ENCODE measurements around the gene KCP. TPM values are rescaled to one million over a fixed set of nuclear protein-coding genes. Genes with fewer than 3 reads are reported as not detected.

Gene KCP
- total and polyA plus RNA-seq, 3 experiments from 2014 or later = 0.84 to 1.1 TPM; not detected in 1

DNA sequence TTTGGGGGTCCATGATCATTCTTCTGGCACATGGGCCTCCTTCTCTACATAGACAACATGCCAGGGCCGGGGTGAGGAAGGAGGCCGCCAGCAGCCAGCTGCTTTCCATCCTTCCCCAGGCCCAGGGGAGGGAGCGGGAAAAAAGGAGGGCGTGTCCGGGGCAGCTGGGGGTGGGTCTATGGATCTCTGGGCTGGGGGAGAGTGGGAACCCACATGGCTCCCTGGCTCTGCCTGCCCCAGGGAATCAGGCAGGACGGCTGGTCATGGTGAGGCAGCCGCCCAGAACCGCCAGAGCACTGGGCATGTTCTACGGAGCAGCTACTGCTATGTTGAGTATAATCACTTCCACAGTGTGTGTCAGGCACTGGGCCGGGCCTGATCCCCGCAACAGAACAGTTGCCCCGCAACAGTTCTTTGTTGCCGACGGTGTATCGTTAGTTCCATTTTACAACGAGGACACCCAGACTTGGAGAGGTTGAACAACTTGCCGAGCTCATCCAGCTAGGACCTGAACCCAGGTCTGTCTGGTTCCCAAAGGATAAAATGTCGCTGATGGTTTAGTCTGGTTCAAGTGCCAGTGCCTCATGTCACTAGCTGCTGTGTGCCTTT lies 20.8 kb upstream of the KCP start:
- ChIA-PET CTCF (no interaction called here), POLR2A (no interaction called here)
- Mint-ChIP-seq H3K4me3 (no peak overlapping the region), H3K9me3 (no peaks in the 10 kb centered on the region), H3K27me3 (peaks cover 0 to 11% of the 10 kb centered on the region in 2 donors), H3K27ac (no peak overlapping the region), H3K36me3 (no peaks in the 10 kb centered on the region), H3K4me1 (peaks cover 10 to 14% (median 14%) of the 10 kb centered on the region in 3 donors)
- Histone ChIP-seq H3K36me3 (ENCODE audit: insufficient read depth, low read length) (no peaks in the 10 kb centered on the region), H3K27me3 (ENCODE audit: insufficient read depth, low read length, poor library complexity, severe bottlenecking) (no peaks in the 10 kb centered on the region), H3K4me1 (ENCODE audit: insufficient read depth, low read length) (peaks cover 12% of the 10 kb centered on the region), H3K4me3 (ENCODE audit: low read length) (no peak overlapping the region), H3K27ac (ENCODE audit: low read depth, low read length) (no peak overlapping the region), H3K9me3 (ENCODE audit: low read length) (no peaks in the 10 kb centered on the region)
- DNase-seq = peak in 1 of 5 donors; percentile 19

DNA sequence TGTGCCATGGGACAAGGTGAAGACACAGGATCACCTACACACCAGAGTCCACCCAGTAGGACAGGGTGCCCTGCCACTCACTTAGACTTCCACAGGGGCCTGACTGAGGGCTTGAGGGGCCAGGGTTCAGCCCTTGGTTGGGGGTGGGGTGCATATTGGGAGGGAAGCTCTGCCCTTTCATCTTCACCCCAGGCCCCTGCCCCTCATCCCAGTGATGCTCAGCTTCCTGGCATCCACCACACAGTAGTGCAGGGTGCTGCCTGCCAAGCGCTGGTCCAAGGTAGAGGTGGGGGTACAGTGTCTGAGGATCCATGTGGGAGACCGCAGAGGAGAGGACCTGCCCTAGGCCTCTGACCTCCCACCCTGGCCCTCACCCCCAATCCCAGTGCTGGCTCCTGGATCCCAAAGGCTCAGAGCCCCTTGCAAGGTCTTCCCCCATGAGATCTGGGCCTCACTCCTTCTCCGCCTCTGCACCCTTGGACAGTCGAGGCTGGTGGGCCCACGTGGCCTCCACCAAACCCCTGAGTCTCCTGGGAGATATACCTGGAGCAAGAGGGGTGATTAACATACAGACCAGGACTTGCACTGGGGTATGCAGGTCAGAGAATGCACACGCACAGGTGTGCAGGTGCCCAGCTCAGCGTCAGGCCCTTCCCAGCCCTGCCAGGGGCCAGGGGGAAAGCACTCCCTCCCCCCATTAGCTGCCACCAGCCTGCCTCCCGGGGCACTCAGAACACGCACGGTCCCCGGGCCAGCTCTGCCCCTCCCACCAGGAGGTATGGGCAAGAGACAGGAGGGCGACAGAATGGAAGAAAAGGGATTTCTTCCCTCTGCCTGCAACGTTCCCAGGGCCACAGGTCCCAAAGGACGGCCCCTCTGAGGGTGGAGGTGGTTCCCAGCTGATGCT lies 18.6 kb upstream of the KCP start:
- ChIA-PET POLR2A (no interaction called here), CTCF (interaction anchor here (1.3 kb wide), 1 partner anchor 11 kb away, joined by 3 read pairs; no protein-coding TSS in a partner anchor)
- Histone ChIP-seq H3K27ac (ENCODE audit: low read depth, low read length) (no peak overlapping the region), H3K36me3 (ENCODE audit: insufficient read depth, low read length) (no peaks in the 10 kb centered on the region), H3K27me3 (ENCODE audit: insufficient read depth, low read length, poor library complexity, severe bottlenecking) (no peaks in the 10 kb centered on the region), H3K4me3 (ENCODE audit: low read length) (no peak overlapping the region), H3K4me1 (ENCODE audit: insufficient read depth, low read length) (peaks cover 12% of the 10 kb centered on the region), H3K9me3 (ENCODE audit: low read length) (no peaks in the 10 kb centered on the region)
- peaks cover 10 to 14% (median 14%) of the 10 kb centered on the region in 3 donors for H3K4me1 Mint-ChIP-seq
- no peaks in the 10 kb centered on the region for H3K36me3 Mint-ChIP-seq
- peaks cover 0 to 9% of the 10 kb centered on the region in 2 donors for H3K27me3 Mint-ChIP-seq
- H3K27ac Mint-ChIP-seq = no peak overlapping the region
- no peaks in the 10 kb centered on the region for H3K9me3 Mint-ChIP-seq
- H3K4me3 Mint-ChIP-seq = no peak overlapping the region
- DNase-seq = peak in 1 of 5 donors; percentile 37

DNA sequence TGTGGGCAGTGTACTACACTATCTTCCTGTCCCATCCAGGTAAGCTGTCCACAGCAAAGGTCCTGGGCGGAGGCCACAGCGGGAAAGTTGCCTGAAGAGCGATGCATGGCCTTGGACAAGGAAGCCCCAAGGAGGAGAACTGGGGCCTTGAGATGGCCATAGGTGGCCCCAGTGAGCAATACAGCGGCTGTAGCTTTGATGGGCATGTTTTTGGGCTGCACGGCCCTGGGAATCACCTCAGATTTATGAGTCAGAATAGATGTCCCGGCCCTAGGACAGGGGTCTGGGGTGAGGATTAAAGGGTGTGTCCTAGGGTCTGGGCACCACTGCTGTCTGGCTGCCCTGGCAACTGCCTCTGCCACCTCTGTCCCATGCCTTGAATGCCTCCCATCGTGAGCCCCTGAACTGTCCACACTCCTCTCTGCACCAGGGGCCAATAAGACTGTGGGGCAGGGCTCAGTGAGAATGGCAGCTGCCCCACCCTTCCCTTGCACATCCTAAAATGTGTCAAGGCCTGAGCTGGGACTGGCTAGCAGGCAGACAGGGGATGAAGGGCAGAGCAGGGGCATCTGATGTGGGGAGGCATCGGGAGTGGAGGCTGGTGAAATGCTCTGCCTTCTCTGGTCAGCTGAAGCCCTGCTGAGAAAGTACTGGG lies 17.8 kb upstream of the KCP start:
- Histone ChIP-seq H3K4me3 (ENCODE audit: low read length) (no peak overlapping the region), H3K27ac (ENCODE audit: low read depth, low read length) (no peak overlapping the region), H3K4me1 (ENCODE audit: insufficient read depth, low read length) (peaks cover 9% of the 10 kb centered on the region), H3K27me3 (ENCODE audit: insufficient read depth, low read length, poor library complexity, severe bottlenecking) (no peaks in the 10 kb centered on the region), H3K9me3 (ENCODE audit: low read length) (no peaks in the 10 kb centered on the region), H3K36me3 (ENCODE audit: insufficient read depth, low read length) (no peaks in the 10 kb centered on the region)
- POLR2A ChIA-PET = no interaction called here
- no peak overlapping the region for H3K27ac Mint-ChIP-seq
- H3K9me3 Mint-ChIP-seq = no peaks in the 10 kb centered on the region
- peaks cover 6 to 10% (median 8%) of the 10 kb centered on the region in 3 donors for H3K4me1 Mint-ChIP-seq
- DNase-seq = peak in 1 of 5 donors; percentile 34
- H3K27me3 Mint-ChIP-seq = peaks cover 0 to 10% of the 10 kb centered on the region in 2 donors
- H3K4me3 Mint-ChIP-seq = no peak overlapping the region
- no peaks in the 10 kb centered on the region for H3K36me3 Mint-ChIP-seq
- CTCF ChIA-PET = no interaction called here

- Mint-ChIP-seq H3K4me3 (no peak overlapping the region), H3K27ac (no peak overlapping the region), H3K4me1 (no peaks in the 10 kb centered on the region), H3K27me3 (peaks cover 6 to 25% of the 10 kb centered on the region in 2 donors), H3K36me3 (no peaks in the 10 kb centered on the region), H3K9me3 (no peaks in the 10 kb centered on the region)
- H3K36me3 ChIP-seq (ENCODE audit: insufficient read depth, low read length) = no peaks in the 10 kb centered on the region
- H3K27ac ChIP-seq (ENCODE audit: low read depth, low read length) = no peak overlapping the region
- no peaks in the 10 kb centered on the region for H3K27me3 ChIP-seq (ENCODE audit: insufficient read depth, low read length, poor library complexity, severe bottlenecking)
- H3K9me3 ChIP-seq (ENCODE audit: low read length) = no peaks in the 10 kb centered on the region
- POLR2A ChIA-PET = no interaction called here
- CTCF ChIA-PET = no interaction called here
- no peak for DNase-seq
- H3K4me1 ChIP-seq (ENCODE audit: insufficient read depth, low read length) = no peaks in the 10 kb centered on the region
- no peak overlapping the region for H3K4me3 ChIP-seq (ENCODE audit: low read length)
Observed at GRCh38 chr7:128924707-128925588, 14.4 kb upstream of the KCP start.

- no peaks in the 10 kb centered on the region for H3K4me1 ChIP-seq (ENCODE audit: insufficient read depth, low read length)
- Mint-ChIP-seq H3K9me3 (no peaks in the 10 kb centered on the region), H3K4me3 (no peak overlapping the region), H3K36me3 (no peaks in the 10 kb centered on the region), H3K4me1 (no peaks in the 10 kb centered on the region), H3K27me3 (peaks cover 10 to 29% of the 10 kb centered on the region in 2 donors), H3K27ac (no peak overlapping the region)
- H3K27ac ChIP-seq (ENCODE audit: low read depth, low read length) = no peak overlapping the region
- no peaks in the 10 kb centered on the region for H3K27me3 ChIP-seq (ENCODE audit: insufficient read depth, low read length, poor library complexity, severe bottlenecking)
- ChIA-PET POLR2A (no interaction called here), CTCF (no interaction called here)
- no peaks in the 10 kb centered on the region for H3K9me3 ChIP-seq (ENCODE audit: low read length)
- no peak overlapping the region for H3K4me3 ChIP-seq (ENCODE audit: low read length)
- no peaks in the 10 kb centered on the region for H3K36me3 ChIP-seq (ENCODE audit: insufficient read depth, low read length)
- DNase-seq = no peak
Observed at GRCh38 chr7:128923411-128923800, 12.9 kb upstream of the KCP start.

GRCh38 chr7:128922496-128923410 lies 12.2 kb upstream of the KCP start:
- Histone ChIP-seq H3K36me3 (ENCODE audit: insufficient read depth, low read length) (no peaks in the 10 kb centered on the region), H3K4me3 (ENCODE audit: low read length) (no peak overlapping the region), H3K27ac (ENCODE audit: low read depth, low read length) (no peak overlapping the region), H3K27me3 (ENCODE audit: insufficient read depth, low read length, poor library complexity, severe bottlenecking) (no peaks in the 10 kb centered on the region), H3K9me3 (ENCODE audit: low read length) (no peaks in the 10 kb centered on the region), H3K4me1 (ENCODE audit: insufficient read depth, low read length) (no peaks in the 10 kb centered on the region)
- Mint-ChIP-seq H3K9me3 (no peaks in the 10 kb centered on the region), H3K27me3 (peaks cover 13 to 31% of the 10 kb centered on the region in 2 donors), H3K27ac (no peak overlapping the region), H3K4me1 (no peaks in the 10 kb centered on the region), H3K4me3 (no peak overlapping the region), H3K36me3 (no peaks in the 10 kb centered on the region)
- peak in 1 of 5 donors; percentile 36 for DNase-seq
- CTCF ChIA-PET = interaction anchor here (1.3 kb wide), 1 partner anchor 19 kb away, joined by 3 read pairs; no protein-coding TSS in a partner anchor
- POLR2A ChIA-PET = no interaction called here

DNA sequence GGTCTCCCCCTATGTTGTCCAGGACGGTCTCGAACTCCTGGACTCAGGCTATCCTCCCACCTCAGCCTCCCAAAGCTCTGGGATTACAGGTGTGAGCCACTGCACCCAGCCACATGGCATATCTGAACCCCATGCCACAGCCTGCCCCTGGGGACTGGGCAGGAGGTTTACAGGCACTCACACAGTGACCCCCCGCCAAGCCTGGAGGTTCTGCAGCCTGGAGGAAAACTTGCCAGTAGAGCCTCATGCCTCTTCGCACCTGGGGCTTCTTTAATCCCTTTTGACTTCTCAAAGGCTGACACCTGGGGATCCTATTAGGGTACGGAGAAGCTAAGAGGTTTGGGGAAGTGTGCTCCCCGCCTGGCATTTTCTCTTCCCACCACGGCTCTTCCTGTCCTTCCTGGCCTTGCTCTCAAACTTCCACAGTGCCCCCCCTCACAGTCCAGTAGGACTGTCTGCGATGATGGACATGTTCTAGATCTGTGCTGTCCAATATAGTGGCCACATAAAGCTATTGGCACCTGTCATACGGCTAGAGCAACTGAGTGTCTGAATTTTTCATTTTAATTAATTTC lies 11.4 kb upstream of the KCP start:
- no peaks in the 10 kb centered on the region for H3K9me3 Mint-ChIP-seq
- POLR2A ChIA-PET = no interaction called here
- H3K4me1 Mint-ChIP-seq = no peaks in the 10 kb centered on the region
- peaks cover 18 to 36% of the 10 kb centered on the region in 2 donors for H3K27me3 Mint-ChIP-seq
- H3K27ac Mint-ChIP-seq = peak overlapping the region in 1 of 8 donors; percentile 36
- DNase-seq = peak in 1 of 5 donors; percentile 9
- no peaks in the 10 kb centered on the region for H3K36me3 Mint-ChIP-seq
- H3K4me3 Mint-ChIP-seq = no peak overlapping the region
- H3K4me3 ChIP-seq (ENCODE audit: low read length) = no peak overlapping the region
- no peaks in the 10 kb centered on the region for H3K9me3 ChIP-seq (ENCODE audit: low read length)
- CTCF ChIA-PET = interaction anchor here (1.3 kb wide), 1 partner anchor 18 kb away, joined by 3 read pairs; no protein-coding TSS in a partner anchor
- H3K36me3 ChIP-seq (ENCODE audit: insufficient read depth, low read length) = no peaks in the 10 kb centered on the region
- no peak overlapping the region for H3K27ac ChIP-seq (ENCODE audit: low read depth, low read length)
- peaks cover under 1% of the 10 kb centered on the region for H3K27me3 ChIP-seq (ENCODE audit: insufficient read depth, low read length, poor library complexity, severe bottlenecking)
- no peaks in the 10 kb centered on the region for H3K4me1 ChIP-seq (ENCODE audit: insufficient read depth, low read length)

Measured in CD8-positive, alpha-beta memory T cell (primary cell).